AG10803 (cell line): ENCODE data around the gene CCNY.

Experiments used
- DNase-seq: peaks from one replicate; pipeline ENCODE4 v3.0.0; 2010; ENCODE audit warnings: low read depth
- H3K4me3 ChIP-seq: 2 replicates; pipeline ENCODE4 v1.5.1; 2011; ENCODE audit warnings: mild to moderate bottlenecking, low read length, control low read depth
- TF ChIP-seq, protein P1 (sequence below): conservative IDR thresholded peaks from 2 replicates; pipeline ENCODE4 v1.5.1; 2011; ENCODE audit warnings: mild to moderate bottlenecking, low read length, control low read depth, inconsistent platforms

Gene CCNY

GRCh38 chr10:35432781-35433338, 96.6 kb downstream of the CCNY start:
- no peak for DNase-seq
- H3K4me3 ChIP-seq: no peak overlapping the region
- TF ChIP-seq, protein P1, sequence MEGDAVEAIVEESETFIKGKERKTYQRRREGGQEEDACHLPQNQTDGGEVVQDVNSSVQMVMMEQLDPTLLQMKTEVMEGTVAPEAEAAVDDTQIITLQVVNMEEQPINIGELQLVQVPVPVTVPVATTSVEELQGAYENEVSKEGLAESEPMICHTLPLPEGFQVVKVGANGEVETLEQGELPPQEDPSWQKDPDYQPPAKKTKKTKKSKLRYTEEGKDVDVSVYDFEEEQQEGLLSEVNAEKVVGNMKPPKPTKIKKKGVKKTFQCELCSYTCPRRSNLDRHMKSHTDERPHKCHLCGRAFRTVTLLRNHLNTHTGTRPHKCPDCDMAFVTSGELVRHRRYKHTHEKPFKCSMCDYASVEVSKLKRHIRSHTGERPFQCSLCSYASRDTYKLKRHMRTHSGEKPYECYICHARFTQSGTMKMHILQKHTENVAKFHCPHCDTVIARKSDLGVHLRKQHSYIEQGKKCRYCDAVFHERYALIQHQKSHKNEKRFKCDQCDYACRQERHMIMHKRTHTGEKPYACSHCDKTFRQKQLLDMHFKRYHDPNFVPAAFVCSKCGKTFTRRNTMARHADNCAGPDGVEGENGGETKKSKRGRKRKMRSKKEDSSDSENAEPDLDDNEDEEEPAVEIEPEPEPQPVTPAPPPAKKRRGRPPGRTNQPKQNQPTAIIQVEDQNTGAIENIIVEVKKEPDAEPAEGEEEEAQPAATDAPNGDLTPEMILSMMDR: no peak

GRCh38 chr10:35433851-35434426, 97.6 kb downstream of the CCNY start:
- H3K4me3 ChIP-seq: no peak overlapping the region
- TF ChIP-seq, protein P1: no peak
- peak; percentile 87 for DNase-seq

GRCh38 chr10:35434533-35434932, 98.2 kb downstream of the CCNY start:
- no peak for DNase-seq
- TF ChIP-seq, protein P1: no peak

GRCh38 chr10:35435824-35436223, 99.5 kb downstream of the CCNY start:
- no peak overlapping the region for H3K4me3 ChIP-seq
- TF ChIP-seq, protein P1: no peak
- DNase-seq: no peak

More at GRCh38 chr10:35434533-35434932, 98.2 kb downstream of the CCNY start:
- no peak overlapping the region for H3K4me3 ChIP-seq

- TF ChIP-seq, protein P1: no peak
- DNase-seq: no peak
- no peak overlapping the region for H3K4me3 ChIP-seq
Measured at GRCh38 chr10:35437829-35438228, 101.5 kb downstream of the CCNY start.

GRCh38 chr10:35438718-35439571, 102.6 kb downstream of the CCNY start:
- no peak overlapping the region for H3K4me3 ChIP-seq
- DNase-seq: no peak
- TF ChIP-seq, protein P1: no peak

DNA sequence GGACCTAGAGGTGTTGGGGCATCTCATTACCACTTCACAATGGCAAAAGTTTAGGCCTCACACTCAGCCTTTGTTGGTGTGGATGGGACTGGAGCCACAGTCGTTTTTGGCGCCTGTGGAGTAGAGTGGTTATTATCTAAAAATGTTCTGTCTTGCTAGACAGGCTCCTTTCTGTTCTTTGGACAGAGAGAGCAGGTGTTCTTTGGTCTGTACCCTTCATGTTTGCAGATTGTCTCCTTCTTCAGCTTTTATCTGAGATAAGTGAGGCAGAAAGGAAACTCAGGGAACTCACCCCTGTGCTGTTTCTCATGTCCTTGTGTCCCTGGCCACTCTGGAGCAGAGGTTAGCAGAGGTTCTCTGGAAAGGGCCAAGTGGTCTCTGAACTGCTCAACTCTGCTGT, 103.7 kb downstream of the CCNY start:
- TF ChIP-seq, protein P1: no peak

More for the DNA sequence above, 103.7 kb downstream of the CCNY start:
- no peak overlapping the region for H3K4me3 ChIP-seq
- no peak for DNase-seq
